ENCODE measurements around the gene ADGRV1. TPM values are rescaled to one million over a fixed set of nuclear protein-coding genes. Genes with fewer than 3 reads are reported as not detected.

ADGRV1 gene
- total RNA-seq, 2 experiments from 2014 or later: not detected

GRCh38 chr5:90562341-90562740 is 3.7 kb downstream of the ADGRV1 start:
- Histone ChIP-seq H3K36me3 (ENCODE audit: insufficient read depth, low read length) (no peaks in the 10 kb centered on the region), H4K20me1 (ENCODE audit: insufficient read depth, low read length) (no peaks in the 10 kb centered on the region), H3K4me1 (ENCODE audit: insufficient read depth, low read length, poor library complexity, severe bottlenecking) (no peaks in the 10 kb centered on the region), H3K9me2 (ENCODE audit: insufficient read depth, low read length) (no peaks in the 10 kb centered on the region), H3K9me3 (ENCODE audit: low read length) (no peaks in the 10 kb centered on the region), H3K79me2 (ENCODE audit: insufficient read depth, low read depth, low read length) (no peaks in the 10 kb centered on the region), H3K4me3 (ENCODE audit: low read depth, low read length, poor library complexity, severe bottlenecking) (no peak overlapping the region), H3K27ac (ENCODE audit: low read depth, low read length, poor library complexity, severe bottlenecking) (no peak overlapping the region), H2AFZ (ENCODE audit: low read length) (no peak overlapping the region), H3K4me2 (ENCODE audit: low read length) (no peak overlapping the region)
- TF ChIP-seq CTCF (conservative IDR thresholded peaks at IDR 0.05; ENCODE audit: low read length): no peak
- TF ChIP-seq EZH2phosphoT487 (IDR thresholded peaks at IDR 0.05; ENCODE audit: borderline replicate concordance, low read depth, low read length): no peak
- no peak for DNase-seq (ENCODE audit: low spot score)
- intact Hi-C loops (cut with micrococcal nuclease; ENCODE audit: unreplicated experiment): no loop called here
- CTCF ChIA-PET (ENCODE audit: unreplicated experiment): no interaction called here
- no TSS peak for BruUV-seq (replicated peaks)
- POLR2A ChIA-PET: no interaction called here

- Histone ChIP-seq H3K36me3 (ENCODE audit: insufficient read depth, low read length) (no peaks in the 10 kb centered on the region), H3K79me2 (ENCODE audit: insufficient read depth, low read depth, low read length) (no peaks in the 10 kb centered on the region), H4K20me1 (ENCODE audit: insufficient read depth, low read length) (no peaks in the 10 kb centered on the region), H3K4me2 (ENCODE audit: low read length) (no peak overlapping the region), H3K4me1 (ENCODE audit: insufficient read depth, low read length, poor library complexity, severe bottlenecking) (no peaks in the 10 kb centered on the region), H3K27ac (ENCODE audit: low read depth, low read length, poor library complexity, severe bottlenecking) (no peak overlapping the region), H3K9me2 (ENCODE audit: insufficient read depth, low read length) (no peaks in the 10 kb centered on the region), H2AFZ (ENCODE audit: low read length) (no peak overlapping the region), H3K9me3 (ENCODE audit: low read length) (no peaks in the 10 kb centered on the region), H3K4me3 (ENCODE audit: low read depth, low read length, poor library complexity, severe bottlenecking) (no peak overlapping the region)
- intact Hi-C loops (cut with micrococcal nuclease; ENCODE audit: unreplicated experiment): no loop called here
- ChIA-PET POLR2A (no interaction called here), CTCF (ENCODE audit: unreplicated experiment) (no interaction called here)
- TF ChIP-seq CTCF (conservative IDR thresholded peaks at IDR 0.05; ENCODE audit: low read length) (no peak), EZH2phosphoT487 (IDR thresholded peaks at IDR 0.05; ENCODE audit: borderline replicate concordance, low read depth, low read length) (no peak)
- BruUV-seq (replicated peaks): no TSS peak
- DNase-seq (ENCODE audit: low spot score): no peak
Measured at GRCh38 chr5:90563108-90563507, 4.5 kb downstream of the ADGRV1 start.

- TF ChIP-seq CTCF (conservative IDR thresholded peaks at IDR 0.05; ENCODE audit: low read length) (no peak), EZH2phosphoT487 (IDR thresholded peaks at IDR 0.05; ENCODE audit: borderline replicate concordance, low read depth, low read length) (no peak)
- Histone ChIP-seq H3K4me2 (ENCODE audit: low read length) (no peak overlapping the region), H3K27ac (ENCODE audit: low read depth, low read length, poor library complexity, severe bottlenecking) (no peak overlapping the region), H3K36me3 (ENCODE audit: insufficient read depth, low read length) (no peaks in the 10 kb centered on the region), H3K9me3 (ENCODE audit: low read length) (no peaks in the 10 kb centered on the region), H2AFZ (ENCODE audit: low read length) (no peak overlapping the region), H3K79me2 (ENCODE audit: insufficient read depth, low read depth, low read length) (no peaks in the 10 kb centered on the region), H3K4me3 (ENCODE audit: low read depth, low read length, poor library complexity, severe bottlenecking) (no peak overlapping the region), H3K4me1 (ENCODE audit: insufficient read depth, low read length, poor library complexity, severe bottlenecking) (no peaks in the 10 kb centered on the region), H4K20me1 (ENCODE audit: insufficient read depth, low read length) (no peaks in the 10 kb centered on the region), H3K9me2 (ENCODE audit: insufficient read depth, low read length) (no peaks in the 10 kb centered on the region)
- ChIA-PET POLR2A (no interaction called here), CTCF (ENCODE audit: unreplicated experiment) (no interaction called here)
- no TSS peak for BruUV-seq (replicated peaks)
- DNase-seq (ENCODE audit: low spot score): no peak
- intact Hi-C loops (cut with micrococcal nuclease; ENCODE audit: unreplicated experiment): no loop called here
Measured at GRCh38 chr5:90565491-90565890, 6.9 kb downstream of the ADGRV1 start.
